ENCODE results near the gene PRRG2.

GRCh38 chr19:49559928-49560327 lies 21.2 kb upstream of the PRRG2 start:
- TF ChIP-seq CTCF (IDR thresholded peaks at IDR 0.05) (no peak), POLR2A (IDR thresholded peaks at IDR 0.05) (no peak)
